HEK293T (cell line): Measurements from ENCODE around the gene TRIM67.

ENCODE experiments used
- FOXK2 ChIP-seq: fragments of 450-650 bp; IDR thresholded peaks from 2 replicates; pipeline ENCODE4 v1.6.1; 2016; ENCODE audit warnings: mild to moderate bottlenecking
- NFRKB ChIP-seq: fragments of 450-650 bp; IDR thresholded peaks from 2 replicates; pipeline ENCODE4 v1.6.1; 2016; ENCODE audit warnings: mild to moderate bottlenecking, moderate library complexity
- PKNOX1 ChIP-seq: fragments of 450-650 bp; IDR thresholded peaks from 2 replicates; pipeline ENCODE4 v1.6.1; 2016

GRCh38 chr1:231208980-231209379, 47.1 kb downstream of the TRIM67 start:
- TF ChIP-seq FOXK2 = no peak
- no peak for TF ChIP-seq NFRKB
- TF ChIP-seq PKNOX1 = no peak
